Adrenal gland (tissue), 12 donors: ENCODE measurements around the gene EFTUD2. TPM values are rescaled to one million over a fixed set of nuclear protein-coding genes. Genes with fewer than 3 reads are reported as not detected.

ENCODE experiments used
- DNase-seq, 7 donors: peaks; one replicate each; pipeline ENCODE4 v3.0.0-alpha.2; 2019 to 2020
- H3K27ac ChIP-seq, 5 donors: fragments of 200-600 bp; sonication (generic) in 4 of 5; 1 replicate in 3 of 5; 2 replicates in 2 of 5; pipeline versions ENCODE4 v1.5.1 to v1.8.0; 2016 to 2020; ENCODE audit warnings: mild to moderate bottlenecking in 1 of 5
- H3K27me3 ChIP-seq: fragments of 200-600 bp; 2 replicates; pipeline ENCODE4 v1.8.0; 2021
- H3K36me3 ChIP-seq, 2 donors: fragments of 200-600 bp; replicated peaks in 1 of 2; 1 replicate in 1 of 2; 2 replicates in 1 of 2; pipeline versions ENCODE4 v1.5.1 to v1.8.0; 2018 to 2022
- H3K4me1 ChIP-seq, 2 donors: fragments of 200-600 bp; replicated peaks in 1 of 2; 1 replicate in 1 of 2; 2 replicates in 1 of 2; pipeline versions ENCODE4 v1.5.1 to v1.8.0; 2018 to 2021
- H3K4me3 ChIP-seq, 4 donors: fragments of 200-600 bp; sonication (generic) in 3 of 4; one replicate each; pipeline ENCODE4 v1.5.1; 2016 to 2018
- H3K9me3 ChIP-seq, 3 donors: fragments of 200-600 bp; sonication (generic) in 1 of 3; replicated peaks in 1 of 3; 1 replicate in 2 of 3; 2 replicates in 1 of 3; pipeline versions ENCODE4 v1.5.1 to v1.8.0; 2016 to 2021
- CTCF ChIP-seq, 6 experiments: fragments of 450-650 bp in 4 of 6; fragments of 200-600 bp in 2 of 6; sonication (generic) in 1 of 6; IDR thresholded peaks; 1 replicate in 5 of 6; 2 replicates in 1 of 6; pipeline versions ENCODE4 v1.5.1 to v1.8.0; 2016 to 2021; ENCODE audit warnings: antibody characterized with exemption in 6 of 6, mild to moderate bottlenecking in 2 of 6, moderate library complexity in 1 of 6
- POLR2A ChIP-seq, 2 donors: fragments of 450-650 bp; IDR thresholded peaks; one replicate each; pipeline ENCODE4 v1.6.1; 2017; ENCODE audit warnings: antibody characterized with exemption in 2 of 2, mild to moderate bottlenecking in 2 of 2, moderate library complexity in 1 of 2
- WGBS, 4 donors: extraction: QIAGEN DNeasy Blood & Tissue Kit in 2 of 4; methylation state at CpG; one replicate each; pipeline versions ENCODE4 v1.1.5 to v1.1.7; 2013 to 2017; 5-methylcytosine and 5-hydroxymethylcytosine counted together
- intact Hi-C, 2 donors: fragments of 100-400 bp; cut with DNase I; formaldehyde crosslinking; loops; one replicate each; pipeline versions ENCODE4 v1.14.1 to v1.15.0; 2022 to 2023
- polyA plus RNA-seq, 3 donors: library from polyadenylated mRNA; stranded (reverse); fragments of 200-250 nt in 2 of 3; fragments of 350-450 nt in 1 of 3; fragmentation: Illumina TruSeq in 1 of 3; extraction: RNeasy Lipid Tissue Mini Kit (QIAGEN cat#74804) in 1 of 3; gene quantifications; one replicate each; pipeline ENCODE4 v1.2.3, GENCODE V29; 2013 to 2014
- total RNA-seq, 9 donors: library from RNA; depleted of rRNA in 4 of 9; stranded (reverse); fragments of >200 nt in 4 of 9; fragments of 120-200 nt in 1 of 9; fragmentation: NEBNext Ultra II Directional in 1 of 9; extraction: Animal tissue kit (Norgen Biotek cat#: 25700) in 1 of 9; gene quantifications; one replicate each; pipeline versions ENCODE4 v1.1.0 to v1.2.4, GENCODE V29; 2013 to 2023
- donor health status: healthy with polysubstance abuse.
- donor health status: Bipolar disorder and iron deficiency.
- donor health status: DM: yes; HTN: yes; CAD: no.
- donor health status: DM: no; HTN: no; CAD: no.
- donor health status: DM: no; HTN: no; CAD: no.
- donor health status: DM: yes; HTN: yes; CAD: no.

EFTUD2 gene
- total and polyA plus RNA-seq, 12 donors: 30.5 to 122 (median 87.2) TPM

GRCh38 chr17:44928136-44928535, 28.9 kb upstream of the EFTUD2 start:
- DNase-seq: no peak
- TF ChIP-seq CTCF (IDR thresholded peaks at IDR 0.05) (no peak), POLR2A (IDR thresholded peaks at IDR 0.05) (no peak)
- 92 to 97% (median 97%) methylated on average over 8 to 15 of the region's 15 CpGs for WGBS, 4 donors
- H3K36me3 ChIP-seq: no peaks in the 10 kb centered on the region
- H3K27ac ChIP-seq: no peak overlapping the region
- H3K4me1 ChIP-seq: no peaks in the 10 kb centered on the region
- H3K4me3 ChIP-seq: no peak overlapping the region
- H3K27me3 ChIP-seq: no peaks in the 10 kb centered on the region
- intact Hi-C loops: no loop called here
- H3K9me3 ChIP-seq: no peaks in the 10 kb centered on the region

GRCh38 chr17:44927696-44928095, 28.5 kb upstream of the EFTUD2 start:
- 97 to 100% (median 99%) methylated on average over 2 to 3 of the region's 3 CpGs; no CpG with 5 or more reads in 1 of the 4 donors for WGBS, 4 donors
- H3K4me1 ChIP-seq: no peaks in the 10 kb centered on the region
- no peak for DNase-seq

GRCh38 chr17:44926821-44927525, 27.7 kb upstream of the EFTUD2 start:
- no peaks in the 10 kb centered on the region for H3K9me3 ChIP-seq
- 85 to 95% (median 94%) methylated on average over 12 to 15 of the region's 15 CpGs for WGBS, 4 donors
- no peaks in the 10 kb centered on the region for H3K27me3 ChIP-seq
- intact Hi-C loops: no loop called here
- TF ChIP-seq POLR2A (IDR thresholded peaks at IDR 0.05) (no peak), CTCF (IDR thresholded peaks at IDR 0.05) (no peak)
- no peak for DNase-seq
- no peak overlapping the region for H3K4me3 ChIP-seq
- no peak overlapping the region for H3K27ac ChIP-seq
- no peaks in the 10 kb centered on the region for H3K36me3 ChIP-seq
- no peaks in the 10 kb centered on the region for H3K4me1 ChIP-seq

More at GRCh38 chr17:44927696-44928095, 28.5 kb upstream of the EFTUD2 start:
- TF ChIP-seq POLR2A (IDR thresholded peaks at IDR 0.05) (no peak), CTCF (IDR thresholded peaks at IDR 0.05) (no peak)
- H3K27me3 ChIP-seq: no peaks in the 10 kb centered on the region
- intact Hi-C loops: no loop called here
- no peaks in the 10 kb centered on the region for H3K36me3 ChIP-seq
- H3K9me3 ChIP-seq: no peaks in the 10 kb centered on the region
- no peak overlapping the region for H3K27ac ChIP-seq
- no peak overlapping the region for H3K4me3 ChIP-seq

- DNase-seq: peak in 1 of 7 donors; percentile 6
- H3K9me3 ChIP-seq: no peaks in the 10 kb centered on the region
- no peak for TF ChIP-seq CTCF (IDR thresholded peaks at IDR 0.05)
- TF ChIP-seq POLR2A (IDR thresholded peaks at IDR 0.05): no peak
- no peak overlapping the region for H3K4me3 ChIP-seq
- H3K36me3 ChIP-seq: no peaks in the 10 kb centered on the region
- no peak overlapping the region for H3K27ac ChIP-seq
- no peaks in the 10 kb centered on the region for H3K4me1 ChIP-seq
- WGBS, 4 donors: 93 to 98% (median 98%) methylated on average over 17 to 18 of the region's 18 CpGs
- H3K27me3 ChIP-seq: no peaks in the 10 kb centered on the region
- intact Hi-C loops: no loop called here
Measured at GRCh38 chr17:44925731-44926697, 26.8 kb upstream of the EFTUD2 start.
